Prostate gland (tissue), 2 donors: ENCODE measurements around the gene PITPNC1. TPM values are rescaled to one million over a fixed set of nuclear protein-coding genes. Genes with fewer than 3 reads are reported as not detected.
"Not testable (repeated sequence)": the region's sequence is repeated elsewhere in the genome, so short reads cannot be mapped to it uniquely, and the experiment has no call there.

Experiments
- DNase-seq: peaks from one replicate; pipeline ENCODE4 v3.0.0-alpha.2; 2019; ENCODE audit warnings: low spot score
- H3K27ac ChIP-seq, 2 donors: fragments of 200-600 bp; sonication (generic); 2 replicates each; pipeline ENCODE4 v1.5.1; 2017 to 2019
- H3K27me3 ChIP-seq: fragments of 200-600 bp; sonication (generic); replicated peaks from 2 replicates; pipeline ENCODE4 v1.5.1; 2019; ENCODE audit not compliant: insufficient read depth
- H3K36me3 ChIP-seq, 2 donors: fragments of 200-600 bp; sonication (generic); 1 replicate in 1 of 2; 2 replicates in 1 of 2; pipeline versions ENCODE4 v1.5.1 to v1.8.1; 2017 to 2019
- H3K4me1 ChIP-seq: fragments of 200-600 bp; sonication (generic); replicated peaks from 2 replicates; pipeline ENCODE4 v1.5.1; 2019
- H3K4me3 ChIP-seq, 2 donors: fragments of 200-600 bp; sonication (generic); 2 replicates each; pipeline ENCODE4 v1.5.1; 2017 to 2019
- H3K9me3 ChIP-seq: fragments of 200-600 bp; sonication (generic); 2 replicates; pipeline ENCODE4 v1.5.1; 2017
- POLR2A ChIP-seq: fragments of 450-650 bp; IDR thresholded peaks from one replicate; pipeline ENCODE4 v1.6.1; 2016; ENCODE audit warnings: antibody characterized with exemption, mild to moderate bottlenecking
- POLR2AphosphoS5 ChIP-seq: sonication (generic); formaldehyde crosslinking; IDR thresholded peaks from one replicate; pipeline ENCODE4 v1.6.1; 2017; ENCODE audit warnings: antibody characterized with exemption
- WGBS: methylation state at CpG from one replicate; pipeline ENCODE4 v1.1.5; 2018; 5-methylcytosine and 5-hydroxymethylcytosine counted together
- intact Hi-C: fragments of 100-400 bp; cut with DNase I; formaldehyde crosslinking; loops from one replicate; pipeline ENCODE4 v1.14.2; 2022
- total RNA-seq, 2 donors: library from RNA; depleted of rRNA; stranded (reverse); fragments of >200 nt; gene quantifications; one replicate each; pipeline ENCODE4 v1.1.0, GENCODE V29; 2016
- TF ChIP-seq, protein P1 (sequence below), 4 experiments: fragments of 200-600 bp in 2 of 4; fragments of 450-650 bp in 2 of 4; sonication (generic) in 2 of 4; IDR thresholded peaks; 1 replicate in 3 of 4; 2 replicates in 1 of 4; pipeline ENCODE4 v1.5.1; 2016 to 2019; ENCODE audit warnings: antibody characterized with exemption in 4 of 4, mild to moderate bottlenecking in 2 of 4, moderate library complexity in 2 of 4

PITPNC1 gene
- total RNA-seq, 2 donors from 2014 or later = 10.1 to 12.9 TPM

DNA sequence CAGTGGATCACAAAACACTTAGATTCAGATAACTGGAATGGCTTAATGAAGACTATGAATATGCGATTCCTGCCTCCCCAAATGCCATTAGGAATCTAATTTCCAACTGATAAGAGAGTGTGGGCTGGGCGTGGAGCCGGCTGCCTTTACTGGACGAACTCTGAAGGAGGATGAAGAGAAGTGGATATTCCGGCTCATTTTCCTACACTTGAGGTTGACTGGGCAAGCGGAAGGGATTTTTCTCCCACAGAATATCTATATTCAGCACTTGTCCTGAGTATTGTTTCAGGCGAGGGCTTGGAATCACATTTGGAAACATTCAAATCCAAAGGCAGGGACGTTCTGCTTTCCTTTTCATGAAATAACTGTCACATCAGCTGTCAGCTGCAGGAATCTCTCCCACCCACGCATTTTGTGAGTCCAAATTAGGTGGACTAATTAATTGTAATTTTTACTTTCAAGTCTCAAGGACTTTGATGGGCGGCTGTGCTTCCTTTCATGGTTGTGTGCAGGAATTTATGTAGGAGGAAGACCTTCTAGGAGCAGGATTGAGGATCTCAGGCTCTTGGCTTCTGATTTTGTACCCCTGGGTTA is 138.5 kb downstream of the PITPNC1 start:
- WGBS = 62% methylated on average over 10 of the region's 10 CpGs
- Histone ChIP-seq H3K27me3 (no peaks in the 10 kb centered on the region), H3K4me3 (no peak overlapping the region), H3K27ac (no peak overlapping the region), H3K9me3 (no peaks in the 10 kb centered on the region), H3K36me3 (no peaks in the 10 kb centered on the region), H3K4me1 (no peaks in the 10 kb centered on the region)
- DNase-seq = no peak
- intact Hi-C loops = no loop called here
- TF ChIP-seq POLR2AphosphoS5 = no peak

DNA sequence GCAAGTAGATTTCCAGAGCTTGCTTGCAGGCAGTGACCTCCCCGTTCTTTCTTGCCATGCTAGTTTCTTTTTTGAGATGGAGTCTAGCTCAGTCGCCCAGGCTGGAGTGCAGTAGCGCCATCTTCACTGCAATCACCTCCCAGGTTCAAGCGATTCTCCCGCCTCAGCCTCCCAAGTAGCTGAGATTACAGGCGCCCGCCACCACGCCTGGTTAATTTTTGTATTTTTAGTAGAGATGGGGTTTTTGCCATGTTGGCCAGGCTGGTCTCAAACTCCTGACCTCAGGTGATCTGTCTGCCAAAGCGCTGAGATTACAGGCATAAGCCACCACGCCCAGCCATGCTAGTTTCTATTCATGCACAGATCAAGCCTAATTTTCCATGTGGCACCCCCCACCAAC is 139.5 kb downstream of the PITPNC1 start:
- H3K4me3 ChIP-seq, DNase-seq, H3K27me3 ChIP-seq, H3K4me1 ChIP-seq, H3K9me3 ChIP-seq, H3K36me3 ChIP-seq, H3K27ac ChIP-seq, intact Hi-C loops: not testable (repeated sequence)
- WGBS = 97% methylated on average over 10 of the region's 10 CpGs

DNA sequence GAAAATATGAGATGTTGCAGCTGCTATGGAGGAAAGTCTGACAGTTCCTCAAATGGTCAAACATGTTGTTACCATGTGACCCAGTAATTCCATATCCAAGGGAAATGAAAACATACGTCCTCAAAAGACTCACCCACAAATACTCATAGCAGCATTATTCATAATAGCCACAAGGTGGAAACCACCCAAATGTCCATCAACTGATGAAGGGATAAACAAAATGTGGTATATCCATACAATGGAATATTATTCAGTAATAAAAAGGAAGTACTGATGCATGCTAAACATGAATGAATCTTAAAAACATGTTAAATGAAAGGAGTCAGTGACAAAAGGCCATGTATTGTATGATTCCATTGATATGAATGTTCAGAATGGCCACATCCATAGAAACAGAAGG is 140.2 kb downstream of the PITPNC1 start:
- DNase-seq = no peak
- WGBS = 87% methylated on average over 1 of the region's 1 CpG
- no peak for TF ChIP-seq POLR2A
- TF ChIP-seq, protein P1, sequence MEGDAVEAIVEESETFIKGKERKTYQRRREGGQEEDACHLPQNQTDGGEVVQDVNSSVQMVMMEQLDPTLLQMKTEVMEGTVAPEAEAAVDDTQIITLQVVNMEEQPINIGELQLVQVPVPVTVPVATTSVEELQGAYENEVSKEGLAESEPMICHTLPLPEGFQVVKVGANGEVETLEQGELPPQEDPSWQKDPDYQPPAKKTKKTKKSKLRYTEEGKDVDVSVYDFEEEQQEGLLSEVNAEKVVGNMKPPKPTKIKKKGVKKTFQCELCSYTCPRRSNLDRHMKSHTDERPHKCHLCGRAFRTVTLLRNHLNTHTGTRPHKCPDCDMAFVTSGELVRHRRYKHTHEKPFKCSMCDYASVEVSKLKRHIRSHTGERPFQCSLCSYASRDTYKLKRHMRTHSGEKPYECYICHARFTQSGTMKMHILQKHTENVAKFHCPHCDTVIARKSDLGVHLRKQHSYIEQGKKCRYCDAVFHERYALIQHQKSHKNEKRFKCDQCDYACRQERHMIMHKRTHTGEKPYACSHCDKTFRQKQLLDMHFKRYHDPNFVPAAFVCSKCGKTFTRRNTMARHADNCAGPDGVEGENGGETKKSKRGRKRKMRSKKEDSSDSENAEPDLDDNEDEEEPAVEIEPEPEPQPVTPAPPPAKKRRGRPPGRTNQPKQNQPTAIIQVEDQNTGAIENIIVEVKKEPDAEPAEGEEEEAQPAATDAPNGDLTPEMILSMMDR (IDR thresholded peaks at IDR 0.05) = no peak
- no peak for TF ChIP-seq POLR2AphosphoS5
- Histone ChIP-seq H3K36me3 (no peaks in the 10 kb centered on the region), H3K4me1 (no peaks in the 10 kb centered on the region), H3K27ac (no peak overlapping the region), H3K9me3 (no peaks in the 10 kb centered on the region), H3K4me3 (no peak overlapping the region), H3K27me3 (no peaks in the 10 kb centered on the region)
- intact Hi-C loops = no loop called here

DNA sequence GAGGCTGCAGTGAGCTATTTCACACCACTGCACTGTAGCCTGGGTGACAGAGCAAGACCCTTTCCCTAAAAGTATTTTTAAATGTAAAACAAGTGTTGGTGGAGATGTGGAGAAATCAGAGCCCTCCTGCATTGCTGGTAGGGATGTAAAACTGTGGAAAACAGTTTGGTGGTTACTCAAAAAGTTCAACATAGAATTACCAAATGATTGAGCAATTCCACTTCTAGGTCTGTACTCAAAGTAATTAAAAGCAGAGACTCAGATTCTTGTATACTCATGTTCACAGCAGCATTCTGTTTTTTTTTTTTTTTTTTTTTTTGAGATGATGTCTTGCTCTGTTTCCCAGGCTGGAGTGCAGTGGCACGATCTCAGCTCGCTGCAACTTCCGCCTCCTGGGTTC is 141.8 kb downstream of the PITPNC1 start:
- intact Hi-C loops = no loop called here
- Histone ChIP-seq H3K27ac (no peak overlapping the region), H3K27me3 (no peaks in the 10 kb centered on the region), H3K4me3 (no peak overlapping the region), H3K9me3 (no peaks in the 10 kb centered on the region), H3K4me1 (no peaks in the 10 kb centered on the region), H3K36me3 (no peaks in the 10 kb centered on the region)
- TF ChIP-seq, protein P1 (IDR thresholded peaks at IDR 0.05) = no peak
- TF ChIP-seq POLR2AphosphoS5 (no peak), POLR2A (no peak)
- no peak for DNase-seq
- WGBS = 95% methylated on average over 3 of the region's 3 CpGs

DNA sequence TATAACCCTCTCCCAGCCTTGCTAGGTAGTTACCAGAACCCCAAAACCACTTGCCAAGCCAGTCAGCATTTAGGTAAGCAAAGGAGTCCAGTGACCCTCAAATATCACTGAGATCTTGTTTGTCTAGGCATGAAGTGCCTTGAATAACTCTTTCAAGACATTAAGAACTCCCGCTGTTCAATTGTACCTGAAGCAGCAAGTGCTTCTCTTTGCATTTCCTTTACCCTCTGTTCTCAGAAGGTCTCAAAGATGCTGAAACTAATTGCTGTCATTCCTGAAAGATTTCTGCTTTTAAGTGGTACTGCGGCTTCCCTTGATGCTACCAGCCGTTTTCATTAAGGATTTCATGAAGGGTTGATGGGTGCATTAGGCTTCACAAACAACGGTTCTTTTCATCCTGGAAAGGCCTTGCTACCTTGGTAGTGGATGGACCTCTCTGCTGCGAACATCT is 142.7 kb downstream of the PITPNC1 start:
- H3K27ac ChIP-seq = no peak overlapping the region
- no peak for DNase-seq
- H3K9me3 ChIP-seq = no peaks in the 10 kb centered on the region
- H3K36me3 ChIP-seq = no peaks in the 10 kb centered on the region
- TF ChIP-seq POLR2A = no peak
- TF ChIP-seq POLR2AphosphoS5 = no peak
- TF ChIP-seq, protein P1 (IDR thresholded peaks at IDR 0.05) = no peak
- H3K27me3 ChIP-seq = no peaks in the 10 kb centered on the region
- 75% methylated on average over 5 of the region's 5 CpGs for WGBS
- H3K4me1 ChIP-seq = no peaks in the 10 kb centered on the region
- intact Hi-C loops = no loop called here
- H3K4me3 ChIP-seq = no peak overlapping the region

DNA sequence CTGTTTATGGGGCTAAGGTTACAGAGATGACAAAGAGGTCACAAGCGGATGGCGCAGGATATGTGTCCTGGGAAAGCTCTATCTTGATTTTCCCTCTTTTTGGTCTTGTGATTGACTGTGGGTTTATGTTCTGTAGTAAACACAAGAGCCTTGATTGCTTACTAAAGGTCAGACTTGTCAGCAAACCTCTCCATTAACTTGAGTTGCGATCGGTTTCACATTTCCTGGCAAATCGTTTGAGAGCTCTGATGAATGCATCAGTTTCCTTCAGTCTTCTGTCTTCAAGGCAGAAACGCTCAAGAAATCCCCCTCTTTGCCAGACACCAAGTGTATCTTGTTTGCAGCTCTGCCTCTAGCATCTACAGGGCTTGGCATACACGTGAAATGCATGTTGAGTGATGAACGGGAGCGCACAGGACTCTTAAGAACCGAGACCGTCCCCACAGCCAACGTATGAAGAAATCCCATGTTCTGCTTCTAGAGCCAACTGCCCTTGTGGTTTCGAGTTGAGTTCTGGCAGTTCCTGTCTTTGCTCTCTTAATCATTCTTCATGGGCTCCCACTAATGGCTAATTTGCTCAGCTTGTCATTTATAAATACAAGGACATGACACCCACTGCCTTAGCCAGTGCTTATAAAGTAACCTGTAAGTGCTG is 143.3 kb downstream of the PITPNC1 start:
- intact Hi-C loops = no loop called here
- WGBS = 61% methylated on average over 13 of the region's 13 CpGs
- Histone ChIP-seq H3K27me3 (no peaks in the 10 kb centered on the region), H3K4me3 (no peak overlapping the region), H3K4me1 (no peaks in the 10 kb centered on the region), H3K27ac (no peak overlapping the region), H3K9me3 (no peaks in the 10 kb centered on the region), H3K36me3 (no peaks in the 10 kb centered on the region)
- TF ChIP-seq POLR2AphosphoS5 (no peak), POLR2A (no peak)
- TF ChIP-seq, protein P1 (IDR thresholded peaks at IDR 0.05) = no peak
- DNase-seq = no peak
